Measurements from ENCODE around the gene SLC25A33. TPM values are rescaled to one million over a fixed set of nuclear protein-coding genes. Genes with fewer than 3 reads are reported as not detected.

The SLC25A33 gene
- total RNA-seq, 1 donor from 2014 or later: 10.4 TPM

DNA sequence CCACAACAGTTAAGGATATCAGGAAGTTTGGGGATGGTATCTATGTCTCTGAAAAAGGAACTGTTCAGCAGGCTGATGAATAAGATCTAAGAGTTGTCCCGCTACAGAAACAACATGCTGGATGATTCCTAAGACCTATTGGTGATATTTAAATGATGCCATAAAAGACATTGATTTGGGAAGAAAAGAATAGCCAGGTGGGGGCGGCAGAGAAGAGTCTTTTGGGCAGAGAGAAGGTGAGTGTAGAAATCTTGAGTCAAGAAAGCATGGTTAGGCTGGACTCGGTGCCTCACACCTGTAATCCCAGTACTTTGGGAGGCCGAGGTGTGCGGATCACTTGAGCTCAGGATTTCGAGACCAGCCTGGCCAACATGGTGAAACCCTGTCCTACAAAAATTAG lies 37.6 kb downstream of the SLC25A33 start:
- intact Hi-C loops (cut with micrococcal nuclease): no loop called here
- H3K9me3 Mint-ChIP-seq: no peaks in the 10 kb centered on the region
- no peak for DNase-seq (ENCODE audit: low spot score)
- H3K27ac Mint-ChIP-seq: no peak overlapping the region
- H3K36me3 Mint-ChIP-seq (ENCODE audit: low read depth): peaks cover 48% of the 10 kb centered on the region
- H3K4me1 Mint-ChIP-seq (ENCODE audit: low read depth): no peaks in the 10 kb centered on the region
- no peaks in the 10 kb centered on the region for H3K27me3 Mint-ChIP-seq (ENCODE audit: low read depth)
- H3K4me3 Mint-ChIP-seq (ENCODE audit: low read depth): no peak overlapping the region

GRCh38 chr1:9577423-9577822 lies 38.2 kb downstream of the SLC25A33 start:
- Mint-ChIP-seq H3K27me3 (ENCODE audit: low read depth) (no peaks in the 10 kb centered on the region), H3K9me3 (no peaks in the 10 kb centered on the region), H3K4me1 (ENCODE audit: low read depth) (no peaks in the 10 kb centered on the region), H3K27ac (no peak overlapping the region), H3K36me3 (ENCODE audit: low read depth) (peaks cover 51% of the 10 kb centered on the region), H3K4me3 (ENCODE audit: low read depth) (no peak overlapping the region)
- intact Hi-C loops (cut with micrococcal nuclease): no loop called here
- no peak for DNase-seq (ENCODE audit: low spot score)

DNA sequence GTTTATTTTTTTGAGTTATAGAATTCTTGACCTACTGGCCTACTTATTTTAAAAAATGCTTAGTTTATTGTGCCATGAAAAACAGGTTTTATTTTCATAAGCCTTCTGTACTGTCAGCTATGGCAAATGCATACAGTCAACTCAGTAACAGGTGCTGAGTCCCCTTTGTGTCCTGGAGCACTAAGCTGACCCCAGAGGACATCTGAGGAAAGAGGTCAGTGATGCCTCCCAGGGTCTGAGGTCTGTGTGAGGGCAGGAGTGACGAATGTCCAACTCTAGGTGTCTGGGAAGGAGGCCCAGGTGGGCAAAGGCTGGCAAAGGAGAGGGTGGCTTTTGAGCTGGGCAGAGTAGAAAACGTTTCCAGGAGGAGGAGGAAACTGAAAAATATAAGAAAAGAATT lies 41.7 kb downstream of the SLC25A33 start:
- intact Hi-C loops (cut with micrococcal nuclease): no loop called here

GRCh38 chr1:9586147-9586766 lies 47.0 kb downstream of the SLC25A33 start:
- Mint-ChIP-seq H3K4me3 (ENCODE audit: low read depth) (no peak overlapping the region), H3K36me3 (ENCODE audit: low read depth) (peaks cover 18% of the 10 kb centered on the region), H3K4me1 (ENCODE audit: low read depth) (peaks cover 12% of the 10 kb centered on the region), H3K27ac (no peak overlapping the region), H3K9me3 (no peaks in the 10 kb centered on the region), H3K27me3 (ENCODE audit: low read depth) (no peaks in the 10 kb centered on the region)
- no peak for DNase-seq (ENCODE audit: low spot score)
- intact Hi-C loops (cut with micrococcal nuclease): no loop called here

More for the DNA sequence above, 41.7 kb downstream of the SLC25A33 start:
- Mint-ChIP-seq H3K27ac (no peak overlapping the region), H3K36me3 (ENCODE audit: low read depth) (peaks cover 38% of the 10 kb centered on the region), H3K9me3 (no peaks in the 10 kb centered on the region), H3K27me3 (ENCODE audit: low read depth) (no peaks in the 10 kb centered on the region), H3K4me1 (ENCODE audit: low read depth) (no peaks in the 10 kb centered on the region), H3K4me3 (ENCODE audit: low read depth) (no peak overlapping the region)
- DNase-seq (ENCODE audit: low spot score): no peak

DNA sequence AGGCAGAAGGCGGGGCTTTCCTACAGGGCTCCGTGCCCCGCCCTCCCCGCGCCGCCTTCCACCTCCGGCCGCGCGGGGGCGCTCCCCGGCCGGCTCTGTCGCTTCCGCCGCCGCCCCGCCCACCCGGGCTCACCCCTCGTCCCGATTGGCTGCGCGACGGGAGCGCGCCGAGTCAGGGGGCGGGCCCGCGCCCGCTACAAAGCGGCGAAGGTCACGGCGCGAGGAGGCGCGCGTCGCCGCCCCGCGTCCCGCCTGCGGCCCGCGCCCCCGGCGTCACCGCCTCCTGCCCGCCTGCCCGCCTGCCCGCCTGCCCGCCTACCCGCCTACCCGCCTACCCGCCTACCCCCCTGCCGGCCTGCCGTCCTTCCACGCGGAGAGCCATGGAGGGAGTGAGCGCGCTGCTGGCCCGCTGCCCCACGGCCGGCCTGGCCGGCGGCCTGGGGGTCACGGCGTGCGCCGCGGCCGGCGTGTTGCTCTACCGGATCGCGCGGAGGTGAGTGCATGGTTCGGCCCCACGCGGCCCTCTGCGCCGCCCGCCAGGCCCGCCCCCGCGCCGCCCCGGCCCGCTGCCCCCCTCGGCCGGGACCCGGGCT lies 49.4 kb downstream of the SLC25A33 start, which contains the start of gene TMEM201:
Gene TMEM201 (plus strand): TSS at position 361 of the 593 bp plus-strand sequence. CDS start 20 bp downstream, at position 381.
- Mint-ChIP-seq H3K27ac (peak within 1 kb of the TSS; percentile 67), H3K4me3 (ENCODE audit: low read depth) (peak within 1 kb of the TSS; percentile 82), H3K27me3 (ENCODE audit: low read depth) (no peaks in the 10 kb centered on the region), H3K4me1 (ENCODE audit: low read depth) (peaks cover 20% of the 10 kb centered on the region), H3K9me3 (no peaks in the 10 kb centered on the region), H3K36me3 (ENCODE audit: low read depth) (peaks cover 6% of the 10 kb centered on the region)
- peak; percentile 91 for DNase-seq (ENCODE audit: low spot score)
- intact Hi-C loops (cut with micrococcal nuclease): no loop called here

DNA sequence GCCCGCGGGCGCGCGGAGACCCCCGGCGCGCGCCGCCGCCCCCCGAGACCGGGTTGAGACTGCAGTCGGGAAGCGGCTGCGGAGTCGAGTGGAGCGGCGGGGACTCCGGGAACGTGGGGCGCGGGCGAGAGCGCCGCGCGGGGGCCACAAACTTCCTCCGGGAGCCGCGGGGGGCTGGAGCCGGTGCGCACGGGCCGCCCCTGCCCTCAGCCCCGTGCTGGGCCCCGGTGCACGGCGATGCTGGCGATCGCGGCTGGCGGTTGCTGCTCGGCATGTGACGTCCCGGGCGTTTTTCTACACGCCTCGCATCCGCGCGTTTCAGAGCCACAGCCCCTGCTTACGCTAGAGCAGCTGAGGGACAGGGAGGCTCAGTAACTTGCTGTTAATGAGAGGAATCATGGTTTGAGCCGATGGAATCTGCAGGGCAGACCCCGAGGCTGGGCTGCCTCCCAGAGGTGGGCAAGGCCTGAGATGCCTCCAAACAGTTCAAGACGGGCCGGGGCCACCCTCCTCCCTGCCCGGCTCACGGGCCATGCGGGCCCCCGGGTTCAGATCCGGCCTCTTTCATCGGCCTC lies 50.0 kb downstream of the SLC25A33 start:
- no peaks in the 10 kb centered on the region for H3K9me3 Mint-ChIP-seq

DNA sequence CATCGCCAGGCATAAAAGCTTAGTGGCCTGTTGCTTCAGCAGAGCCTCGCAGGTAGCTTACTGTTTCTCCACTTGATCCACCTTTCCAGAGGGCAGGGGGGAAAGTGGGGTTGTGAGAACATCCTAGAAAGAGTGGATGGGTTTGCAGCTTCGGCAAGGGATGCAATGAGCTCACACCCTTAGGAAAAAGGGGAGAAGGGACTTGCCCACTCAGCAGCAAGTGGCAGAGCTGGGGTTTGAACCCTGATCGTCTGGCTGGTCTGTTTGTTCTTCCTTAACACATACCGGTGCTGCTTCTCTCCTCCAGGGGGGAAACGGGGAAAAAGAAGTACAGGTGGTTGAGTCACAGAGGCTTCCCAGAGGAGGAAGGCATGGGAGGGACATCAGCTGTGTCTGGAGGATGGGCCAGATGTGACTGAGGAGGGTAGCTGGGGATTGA lies 50.5 kb downstream of the SLC25A33 start:
- H3K36me3 Mint-ChIP-seq (ENCODE audit: low read depth): peaks cover 6% of the 10 kb centered on the region
- peak overlapping the region; percentile 67 for H3K27ac Mint-ChIP-seq
- peak overlapping the region; percentile 82 for H3K4me3 Mint-ChIP-seq (ENCODE audit: low read depth)
- peaks cover 20% of the 10 kb centered on the region for H3K4me1 Mint-ChIP-seq (ENCODE audit: low read depth)
- intact Hi-C loops (cut with micrococcal nuclease): no loop called here
- no peaks in the 10 kb centered on the region for H3K27me3 Mint-ChIP-seq (ENCODE audit: low read depth)
- no peaks in the 10 kb centered on the region for H3K9me3 Mint-ChIP-seq
- no peak for DNase-seq (ENCODE audit: low spot score)

More for the DNA sequence above, 50.0 kb downstream of the SLC25A33 start:
- H3K36me3 Mint-ChIP-seq (ENCODE audit: low read depth): peaks cover 6% of the 10 kb centered on the region
- peak overlapping the region; percentile 67 for H3K27ac Mint-ChIP-seq
- intact Hi-C loops (cut with micrococcal nuclease): no loop called here
- no peaks in the 10 kb centered on the region for H3K27me3 Mint-ChIP-seq (ENCODE audit: low read depth)
- peak overlapping the region; percentile 82 for H3K4me3 Mint-ChIP-seq (ENCODE audit: low read depth)
- peaks cover 20% of the 10 kb centered on the region for H3K4me1 Mint-ChIP-seq (ENCODE audit: low read depth)
- DNase-seq (ENCODE audit: low spot score): peak; percentile 32

DNA sequence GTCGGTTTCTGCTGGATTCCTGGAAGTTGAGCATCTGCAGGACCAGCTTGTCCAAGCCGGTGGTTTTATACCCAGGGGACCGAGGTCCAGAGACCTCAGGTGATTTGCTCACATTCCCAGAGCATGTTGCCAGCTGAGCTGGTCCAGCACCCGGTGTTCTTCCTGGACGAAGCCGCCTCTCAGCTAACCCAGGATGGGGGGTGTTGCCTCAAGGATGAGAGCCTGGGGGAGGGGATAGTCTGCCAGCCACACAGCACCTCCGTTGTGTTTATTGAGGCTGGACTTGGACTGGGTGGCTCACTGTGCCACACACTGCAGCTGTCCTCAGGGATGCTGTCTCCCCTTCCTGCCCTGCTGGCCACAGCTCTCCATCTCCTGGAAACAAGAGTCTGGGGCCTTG lies 50.9 kb downstream of the SLC25A33 start:
- no peaks in the 10 kb centered on the region for H3K27me3 Mint-ChIP-seq (ENCODE audit: low read depth)
- peaks cover 20% of the 10 kb centered on the region for H3K4me1 Mint-ChIP-seq (ENCODE audit: low read depth)
- H3K27ac Mint-ChIP-seq: no peak overlapping the region
- peaks cover 6% of the 10 kb centered on the region for H3K36me3 Mint-ChIP-seq (ENCODE audit: low read depth)
- no peak for DNase-seq (ENCODE audit: low spot score)
- H3K4me3 Mint-ChIP-seq (ENCODE audit: low read depth): peak overlapping the region; percentile 82
- intact Hi-C loops (cut with micrococcal nuclease): no loop called here
- H3K9me3 Mint-ChIP-seq: no peaks in the 10 kb centered on the region

- H3K4me3 Mint-ChIP-seq (ENCODE audit: low read depth): peak overlapping the region; percentile 82
- no peaks in the 10 kb centered on the region for H3K9me3 Mint-ChIP-seq
- intact Hi-C loops (cut with micrococcal nuclease): no loop called here
- H3K4me1 Mint-ChIP-seq (ENCODE audit: low read depth): peaks cover 20% of the 10 kb centered on the region
- H3K27me3 Mint-ChIP-seq (ENCODE audit: low read depth): no peaks in the 10 kb centered on the region
- H3K27ac Mint-ChIP-seq: no peak overlapping the region
- DNase-seq (ENCODE audit: low spot score): no peak
- peaks cover 6% of the 10 kb centered on the region for H3K36me3 Mint-ChIP-seq (ENCODE audit: low read depth)
These were observed 51.8 kb downstream of the SLC25A33 start for GRCh38 chr1:9590945-9591668.

DNA sequence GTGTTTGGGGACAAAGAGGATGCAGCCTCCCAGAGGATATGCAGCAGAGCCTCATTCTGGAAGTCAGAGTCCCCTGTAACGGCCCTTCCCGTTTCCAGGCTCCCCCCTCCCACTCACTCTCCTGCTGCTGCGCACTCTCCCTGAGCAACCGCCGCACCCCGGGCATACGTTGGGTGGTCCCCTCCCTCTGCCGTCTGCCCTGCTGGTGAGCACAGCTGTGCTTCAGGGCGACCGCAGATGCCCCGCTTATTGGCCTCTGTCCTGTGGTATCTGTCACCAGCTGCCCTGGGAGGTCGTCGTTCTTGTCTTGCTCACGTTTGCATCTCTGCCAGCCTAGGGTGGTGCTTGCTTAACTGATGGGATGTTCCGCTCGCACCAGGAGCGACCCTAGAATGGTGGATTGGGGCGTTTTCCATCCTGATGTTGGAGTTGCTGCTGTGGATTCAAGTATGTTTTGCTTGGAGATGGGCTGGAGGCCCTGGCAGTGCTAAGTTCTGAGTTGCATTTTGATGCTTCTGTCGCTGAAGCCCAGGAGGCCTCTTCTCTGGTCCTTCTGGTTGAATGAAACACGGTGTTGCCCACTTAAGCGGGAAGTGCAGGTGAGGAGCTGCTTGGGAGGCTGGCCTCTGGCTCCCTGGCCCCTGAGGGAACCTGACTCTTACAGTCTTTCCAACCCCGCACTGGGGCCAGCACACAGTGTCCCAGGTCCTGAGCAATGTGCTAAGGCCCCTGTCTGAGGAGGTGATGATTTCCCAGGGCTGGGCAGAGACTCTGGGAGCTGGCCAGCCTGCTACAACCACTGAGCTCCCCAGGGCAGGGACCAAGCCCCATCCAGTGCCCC lies 52.6 kb downstream of the SLC25A33 start:
- Mint-ChIP-seq H3K4me3 (ENCODE audit: low read depth) (peak overlapping the region; percentile 37), H3K27ac (no peak overlapping the region), H3K4me1 (ENCODE audit: low read depth) (peaks cover 20% of the 10 kb centered on the region), H3K36me3 (ENCODE audit: low read depth) (peaks cover 11% of the 10 kb centered on the region), H3K27me3 (ENCODE audit: low read depth) (no peaks in the 10 kb centered on the region), H3K9me3 (no peaks in the 10 kb centered on the region)
- no peak for DNase-seq (ENCODE audit: low spot score)
- intact Hi-C loops (cut with micrococcal nuclease): no loop called here

- H3K4me1 Mint-ChIP-seq (ENCODE audit: low read depth): peaks cover 20% of the 10 kb centered on the region
- no peaks in the 10 kb centered on the region for H3K9me3 Mint-ChIP-seq
- no peak for DNase-seq (ENCODE audit: low spot score)
- H3K27ac Mint-ChIP-seq: no peak overlapping the region
- no peaks in the 10 kb centered on the region for H3K27me3 Mint-ChIP-seq (ENCODE audit: low read depth)
- H3K4me3 Mint-ChIP-seq (ENCODE audit: low read depth): no peak overlapping the region
- peaks cover 11% of the 10 kb centered on the region for H3K36me3 Mint-ChIP-seq (ENCODE audit: low read depth)
- intact Hi-C loops (cut with micrococcal nuclease): no loop called here
These were observed 53.3 kb downstream of the SLC25A33 start for GRCh38 chr1:9592510-9593075.

DNA sequence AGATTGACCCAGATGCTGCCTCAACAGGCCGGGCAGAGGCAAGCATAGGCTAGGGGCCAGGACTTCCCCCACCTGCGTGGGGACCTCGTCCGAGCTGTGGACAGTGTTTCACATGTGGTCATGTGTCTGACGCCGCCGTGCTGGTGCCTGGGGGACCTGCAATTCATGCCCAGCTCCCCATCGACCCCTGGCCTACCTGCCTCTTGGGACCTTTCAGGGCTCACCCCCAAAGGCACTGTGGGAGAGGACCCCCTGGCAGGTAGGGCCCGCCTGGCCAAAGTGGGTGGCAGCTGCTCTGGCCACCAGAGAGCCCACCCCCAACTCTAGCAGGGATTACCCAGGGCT lies 53.9 kb downstream of the SLC25A33 start:
- Mint-ChIP-seq H3K27ac (peak overlapping the region; percentile 2), H3K27me3 (ENCODE audit: low read depth) (no peaks in the 10 kb centered on the region), H3K36me3 (ENCODE audit: low read depth) (peaks cover 11% of the 10 kb centered on the region), H3K4me1 (ENCODE audit: low read depth) (peaks cover 20% of the 10 kb centered on the region), H3K4me3 (ENCODE audit: low read depth) (no peak overlapping the region), H3K9me3 (no peaks in the 10 kb centered on the region)
- no peak for DNase-seq (ENCODE audit: low spot score)
- intact Hi-C loops (cut with micrococcal nuclease): no loop called here

Data from activated T-helper 2 cell treated with anti-CD3 and anti-CD28 coated beads, Interferon-gamma antibody, Interleukin-2, Interleukin-4, amounts not matched to agents 10 μg/mL and 5 μg/mL and 100 μg/mL, durations not matched to agents 14 hours and 24 hours and 36 hours (primary cell).